Measurements from ENCODE around the gene MLEC.

Gene MLEC

GRCh38 chr12:120718055-120718454 is 31.1 kb downstream of the MLEC start:
- H3K36me3 ChIP-seq (replicated peaks; ENCODE audit: insufficient read depth, low read length), result no peaks in the 10 kb centered on the region
- H3K27ac ChIP-seq (ENCODE audit: low read length), result no peak overlapping the region

GRCh38 chr12:120719072-120719471 is 32.1 kb downstream of the MLEC start:
- no peak for DNase-seq
- H3K36me3 ChIP-seq (replicated peaks; ENCODE audit: insufficient read depth, low read length), result no peaks in the 10 kb centered on the region

More at GRCh38 chr12:120718055-120718454, 31.1 kb downstream of the MLEC start:
- Histone ChIP-seq H3K79me2 (ENCODE audit: low read length) (no peaks in the 10 kb centered on the region), H3K4me2 (ENCODE audit: low read depth, low read length) (no peak overlapping the region), H3K4me3 (ENCODE audit: low read length) (no peak overlapping the region), H2AFZ (ENCODE audit: low read length) (no peak overlapping the region), H3K4me1 (ENCODE audit: low read length) (no peaks in the 10 kb centered on the region), H3K9me3 (replicated peaks; ENCODE audit: insufficient read depth, low read length) (no peaks in the 10 kb centered on the region), H3K9me2 (replicated peaks; ENCODE audit: insufficient read depth, low read length) (no peaks in the 10 kb centered on the region), H3F3A (ENCODE audit: insufficient read depth, low read length) (no peaks in the 10 kb centered on the region), H3K9ac (ENCODE audit: low read length) (no peak overlapping the region), H3K27me3 (replicated peaks; ENCODE audit: insufficient read depth, low read length) (no peaks in the 10 kb centered on the region), H4K20me1 (ENCODE audit: insufficient read depth, low read length) (no peaks in the 10 kb centered on the region)
- no peak for DNase-seq
- TF ChIP-seq EZH2phosphoT487 (IDR thresholded peaks at IDR 0.05; ENCODE audit: low read length) (no peak), EZH2 (optimal IDR thresholded peaks at IDR 0.05; ENCODE audit: low read depth, low read length) (no peak), CTCF (IDR thresholded peaks at IDR 0.05; ENCODE audit: low read length) (no peak)

DNA sequence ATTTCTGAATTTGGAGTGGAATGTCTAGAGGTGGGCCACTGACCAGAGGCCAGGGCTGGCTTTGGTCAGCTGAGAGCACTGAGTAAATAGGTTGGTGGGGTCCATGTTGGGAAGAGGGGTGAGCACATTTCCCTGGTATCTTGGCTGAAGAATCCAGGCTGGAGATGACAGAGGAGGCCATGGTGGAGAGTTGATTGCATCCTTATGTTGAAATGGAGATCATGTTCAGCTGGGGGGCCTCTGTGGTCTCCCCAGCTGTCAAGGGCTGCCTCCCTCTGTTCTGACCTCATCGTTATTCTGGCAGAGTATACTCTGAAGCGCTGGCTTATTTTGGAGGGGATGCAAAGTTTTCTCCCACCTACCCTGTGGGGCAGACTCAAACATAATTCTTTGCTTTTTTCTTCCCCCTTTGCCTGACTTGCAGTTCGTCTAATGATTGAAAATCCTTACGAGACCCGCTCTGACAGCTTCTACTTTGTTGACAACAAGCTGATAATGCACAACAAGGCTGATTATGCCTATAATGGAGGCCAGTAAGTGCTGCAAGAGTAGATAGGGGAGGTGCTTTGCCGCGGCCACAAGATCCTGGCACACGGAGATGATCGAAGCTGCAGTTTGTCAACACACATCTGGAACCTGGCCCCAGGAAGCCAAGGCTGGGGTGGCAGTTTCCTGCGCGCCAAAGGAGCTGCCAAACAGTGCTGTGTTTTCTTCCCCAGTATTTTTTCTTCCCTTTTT is 32.7 kb downstream of the MLEC start:
- H3K4me1 ChIP-seq (ENCODE audit: low read length), result no peaks in the 10 kb centered on the region
- no peaks in the 10 kb centered on the region for H3K27me3 ChIP-seq (replicated peaks; ENCODE audit: insufficient read depth, low read length)
- no peak for TF ChIP-seq EZH2phosphoT487 (IDR thresholded peaks at IDR 0.05; ENCODE audit: low read length)
- TF ChIP-seq EZH2 (optimal IDR thresholded peaks at IDR 0.05; ENCODE audit: low read depth, low read length), result no peak
- no peak for TF ChIP-seq CTCF (IDR thresholded peaks at IDR 0.05; ENCODE audit: low read length)
- H2AFZ ChIP-seq (ENCODE audit: low read length), result no peak overlapping the region
- no peaks in the 10 kb centered on the region for H4K20me1 ChIP-seq (ENCODE audit: insufficient read depth, low read length)
- DNase-seq, result no peak
- no peaks in the 10 kb centered on the region for H3K9me2 ChIP-seq (replicated peaks; ENCODE audit: insufficient read depth, low read length)
- H3K9ac ChIP-seq (ENCODE audit: low read length), result no peak overlapping the region
- no peaks in the 10 kb centered on the region for H3K36me3 ChIP-seq (replicated peaks; ENCODE audit: insufficient read depth, low read length)
- H3K4me3 ChIP-seq (ENCODE audit: low read length), result no peak overlapping the region
- H3F3A ChIP-seq (ENCODE audit: insufficient read depth, low read length), result no peaks in the 10 kb centered on the region
- no peak overlapping the region for H3K4me2 ChIP-seq (ENCODE audit: low read depth, low read length)
- no peaks in the 10 kb centered on the region for H3K9me3 ChIP-seq (replicated peaks; ENCODE audit: insufficient read depth, low read length)
- H3K27ac ChIP-seq (ENCODE audit: low read length), result no peak overlapping the region
- no peaks in the 10 kb centered on the region for H3K79me2 ChIP-seq (ENCODE audit: low read length)

More at GRCh38 chr12:120719072-120719471, 32.1 kb downstream of the MLEC start:
- no peaks in the 10 kb centered on the region for H3K27me3 ChIP-seq (replicated peaks; ENCODE audit: insufficient read depth, low read length)
- no peak overlapping the region for H3K4me3 ChIP-seq (ENCODE audit: low read length)
- H4K20me1 ChIP-seq (ENCODE audit: insufficient read depth, low read length), result no peaks in the 10 kb centered on the region
- H3K27ac ChIP-seq (ENCODE audit: low read length), result no peak overlapping the region
- H2AFZ ChIP-seq (ENCODE audit: low read length), result no peak overlapping the region
- H3K9ac ChIP-seq (ENCODE audit: low read length), result no peak overlapping the region
- H3K9me3 ChIP-seq (replicated peaks; ENCODE audit: insufficient read depth, low read length), result no peaks in the 10 kb centered on the region
- TF ChIP-seq EZH2phosphoT487 (IDR thresholded peaks at IDR 0.05; ENCODE audit: low read length) (no peak), EZH2 (optimal IDR thresholded peaks at IDR 0.05; ENCODE audit: low read depth, low read length) (no peak), CTCF (IDR thresholded peaks at IDR 0.05; ENCODE audit: low read length) (no peak)
- no peaks in the 10 kb centered on the region for H3K9me2 ChIP-seq (replicated peaks; ENCODE audit: insufficient read depth, low read length)
- H3K4me2 ChIP-seq (ENCODE audit: low read depth, low read length), result no peak overlapping the region
- no peaks in the 10 kb centered on the region for H3K79me2 ChIP-seq (ENCODE audit: low read length)
- H3K4me1 ChIP-seq (ENCODE audit: low read length), result no peaks in the 10 kb centered on the region
- H3F3A ChIP-seq (ENCODE audit: insufficient read depth, low read length), result no peaks in the 10 kb centered on the region
